Measurements from ENCODE around the gene ALMS1.

DNA sequence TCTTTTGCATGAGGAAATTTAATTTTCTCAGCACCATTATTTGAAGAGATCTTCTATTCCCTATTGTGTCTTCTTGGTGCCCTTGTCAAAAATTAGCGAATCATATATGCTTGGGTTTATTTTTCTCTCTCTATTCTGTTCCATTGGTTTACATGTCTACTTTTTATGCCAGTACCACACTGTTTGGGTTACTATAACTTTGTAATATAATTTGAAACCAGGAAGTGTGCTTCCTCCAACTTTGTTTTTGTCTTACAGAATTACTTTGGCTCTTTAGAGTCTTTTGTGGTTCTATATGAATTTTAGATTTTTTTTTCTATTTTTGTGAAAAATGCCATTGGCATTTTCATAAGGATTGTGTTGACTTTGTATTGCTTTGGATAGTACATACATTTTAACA is 17.6 kb downstream of the ALMS1 start:
- TF ChIP-seq, protein P1, sequence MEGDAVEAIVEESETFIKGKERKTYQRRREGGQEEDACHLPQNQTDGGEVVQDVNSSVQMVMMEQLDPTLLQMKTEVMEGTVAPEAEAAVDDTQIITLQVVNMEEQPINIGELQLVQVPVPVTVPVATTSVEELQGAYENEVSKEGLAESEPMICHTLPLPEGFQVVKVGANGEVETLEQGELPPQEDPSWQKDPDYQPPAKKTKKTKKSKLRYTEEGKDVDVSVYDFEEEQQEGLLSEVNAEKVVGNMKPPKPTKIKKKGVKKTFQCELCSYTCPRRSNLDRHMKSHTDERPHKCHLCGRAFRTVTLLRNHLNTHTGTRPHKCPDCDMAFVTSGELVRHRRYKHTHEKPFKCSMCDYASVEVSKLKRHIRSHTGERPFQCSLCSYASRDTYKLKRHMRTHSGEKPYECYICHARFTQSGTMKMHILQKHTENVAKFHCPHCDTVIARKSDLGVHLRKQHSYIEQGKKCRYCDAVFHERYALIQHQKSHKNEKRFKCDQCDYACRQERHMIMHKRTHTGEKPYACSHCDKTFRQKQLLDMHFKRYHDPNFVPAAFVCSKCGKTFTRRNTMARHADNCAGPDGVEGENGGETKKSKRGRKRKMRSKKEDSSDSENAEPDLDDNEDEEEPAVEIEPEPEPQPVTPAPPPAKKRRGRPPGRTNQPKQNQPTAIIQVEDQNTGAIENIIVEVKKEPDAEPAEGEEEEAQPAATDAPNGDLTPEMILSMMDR (conservative IDR thresholded peaks at IDR 0.05) = no peak
- TF ChIP-seq ZFX (IDR thresholded peaks at IDR 0.05) = no peak
